K562 (cell line): ENCODE results near the gene TRIP11. TPM values are rescaled to one million over a fixed set of nuclear protein-coding genes. Genes with fewer than 3 reads are reported as not detected.

Experiments
- ATAC-seq: fragments of 200-7000 bp; cut with Tn5 transposase; 3 replicates; pipeline ENCODE4 v1.9.1; 2020; ENCODE audit warnings: moderate library complexity
- BruUV-seq: library from RNA; stranded (reverse); fragments of 400-500 nt; replicated peaks from 2 replicates; lab custom pipeline; 2021; lab: Mats Ljungman, UMichigan
- CTCF ChIA-PET: fragments of 300-600 bp; formaldehyde crosslinking; extraction: SDS; loops from one replicate; lab custom pipeline; 2021; ENCODE audit warnings: low intra/inter-chr PET ratio; lab: Yijun Ruan, JAX
- POLR2A ChIA-PET: fragments of 300-600, 350-650 bp; sonication (Branson Sonifier 250); formaldehyde crosslinking; extraction: SDS; loops from one replicate; lab custom pipeline; 2021; ENCODE audit warnings: antibody characterized with exemption, inconsistent platforms; lab: Yijun Ruan, JAX
- DNase-seq, 4 experiments: peaks; one replicate each; pipeline versions ENCODE4 v3.0.0 to v3.0.0-alpha.2; 2011 to 2018; ENCODE audit warnings: low spot score in 3 of 4, mixed read lengths in 3 of 4; ENCODE audit errors: extremely low read depth in 1 of 4
- FAIRE-seq: peaks from 2 replicates; lab custom pipeline; 2011; peaks lifted over from hg19 to GRCh38; lab: Jason Lieb, UNC
- H2AFZ ChIP-seq: 2 replicates; pipeline ENCODE4 v1.6.0; 2011; ENCODE audit warnings: low read depth, low read length, control low read depth, inconsistent platforms
- H3K27ac ChIP-seq: fragments of 200-600 bp; 3 replicates; pipeline ENCODE4 v1.8.0; 2011; ENCODE audit warnings: low read depth, mild to moderate bottlenecking, control low read depth, inconsistent platforms, low read length, moderate library complexity, mixed read lengths; ENCODE audit errors: extremely low read depth
- H3K27me3 ChIP-seq, 2 experiments: fragments of 300-600 bp in 1 of 2; 2 replicates in 1 of 2; 3 replicates in 1 of 2; pipeline versions ENCODE4 v1.6.0 to v1.8.0; 2011; ENCODE audit warnings: inconsistent platforms in 2 of 2, low read length in 2 of 2, mild to moderate bottlenecking in 1 of 2, mixed read lengths in 1 of 2, moderate library complexity in 1 of 2; ENCODE audit not compliant: control insufficient read depth in 2 of 2, insufficient read depth in 2 of 2
- H3K36me3 ChIP-seq: fragments of 300-600 bp; 3 replicates; pipeline ENCODE4 v1.8.0; 2011; ENCODE audit warnings: mild to moderate bottlenecking, low read length, inconsistent platforms; ENCODE audit not compliant: control insufficient read depth, insufficient read depth
- H3K4me1 ChIP-seq, 2 experiments: fragments of 200-600 bp in 1 of 2; replicated peaks in 1 of 2; 2 replicates in 1 of 2; 3 replicates in 1 of 2; pipeline versions ENCODE4 v1.5.1 to v1.8.0; 2011; ENCODE audit warnings: inconsistent platforms in 2 of 2, low read length in 2 of 2, mild to moderate bottlenecking in 1 of 2, mixed read lengths in 1 of 2, moderate library complexity in 1 of 2; ENCODE audit not compliant: control insufficient read depth in 2 of 2, insufficient read depth in 2 of 2
- H3K4me2 ChIP-seq: 2 replicates; pipeline ENCODE4 v1.6.1; 2011; ENCODE audit warnings: low read length, control low read depth, inconsistent platforms, mixed read lengths; ENCODE audit not compliant: insufficient read depth
- H3K4me3 ChIP-seq: fragments of 200-600 bp; sonication (generic), shearing (Covaris generic); 2 replicates; pipeline ENCODE4 v1.5.1; 2016; ENCODE audit warnings: control low read depth, inconsistent platforms
- H3K79me2 ChIP-seq: fragments of 200-600 bp; 3 replicates; pipeline ENCODE4 v1.8.0; 2011; ENCODE audit warnings: low read length, inconsistent platforms; ENCODE audit not compliant: control insufficient read depth, insufficient read depth
- H3K9ac ChIP-seq, 2 experiments: 2 replicates each; pipeline versions ENCODE4 v1.6.0 to v1.6.1; 2011; ENCODE audit warnings: low read depth in 2 of 2, low read length in 2 of 2, control low read depth in 1 of 2, inconsistent platforms in 1 of 2, mild to moderate bottlenecking in 1 of 2, mixed read lengths in 1 of 2; ENCODE audit not compliant: insufficient read depth in 1 of 2
- H3K9me1 ChIP-seq: one replicate; pipeline ENCODE4 v1.6.0; 2011; ENCODE audit warnings: inconsistent platforms, mild to moderate bottlenecking, low read length, moderate library complexity; ENCODE audit not compliant: control insufficient read depth, insufficient read depth
- H3K9me3 ChIP-seq: replicated peaks from 2 replicates; pipeline ENCODE4 v1.5.1; 2011; ENCODE audit warnings: low read depth, low read length, inconsistent platforms; ENCODE audit not compliant: control insufficient read depth, insufficient read depth
- H4K20me1 ChIP-seq: replicated peaks from 2 replicates; pipeline ENCODE4 v1.6.1; 2011; ENCODE audit warnings: low read length, inconsistent platforms, mixed read lengths; ENCODE audit not compliant: control insufficient read depth, insufficient read depth
- MTF1 ChIP-seq: fragments of 250-450 bp; sonication (Bioruptor Pico); IDR thresholded peaks from 2 replicates; pipeline ENCODE4 v1.9.0; 2021; ENCODE audit warnings: moderate library complexity, mild to moderate bottlenecking, inconsistent platforms, borderline replicate concordance
- WGBS: fragments of 100-300 bp; shearing (Covaris generic); methylation state at CpG from one replicate; pipeline ENCODE4 v1.1.6; 2016; ENCODE audit warnings: low coverage, mixed read lengths; ENCODE audit not compliant: insufficient coverage; ENCODE audit errors: missing lambda C conversion rate; 5-methylcytosine and 5-hydroxymethylcytosine counted together
- in situ Hi-C: fragments of 300-500 bp; cut with MboI; formaldehyde crosslinking; loops from 4 replicates; pipeline ENCODE4 v1.15.0; 2018; ENCODE audit warnings: inconsistent platforms, mixed read lengths
- intact Hi-C: fragments of 100-400 bp; cut with micrococcal nuclease; formaldehyde crosslinking; loops from 2 replicates; pipeline ENCODE4 v1.14.2; 2022
- polyA plus RNA-seq, 8 experiments: library from polyadenylated mRNA; depleted of rRNA in 4 of 8; stranded (reverse) in 5 of 8; unstranded in 3 of 8; fragments of >200 nt; fragmentation: Nextera tagmentation in 2 of 8; fragmentation: Illumina TruSeq in 1 of 8; extraction: Ambion mirVana in 2 of 8; extraction: Trizol in 1 of 8; gene quantifications; 2 replicates each; pipeline versions ENCODE4 v1.2.1 to v1.2.3, GENCODE V29; 2011 to 2014; ENCODE audit warnings: inconsistent platforms in 1 of 8, missing spikeins in 1 of 8
- total RNA-seq, 7 experiments: library from RNA; depleted of rRNA in 6 of 7; stranded (reverse); fragments of >200 nt in 6 of 7; fragmentation: Illumina TruSeq in 2 of 7; extraction: Trizol in 2 of 7; gene quantifications; 2 replicates each; pipeline versions ENCODE4 v1.2.1 to v1.2.3, GENCODE V29; 2011 to 2021; ENCODE audit warnings: low replicate concordance in 1 of 7
- TF ChIP-seq, protein P1 (sequence below): fragments of 450-650 bp; formaldehyde crosslinking; IDR thresholded peaks from 2 replicates; pipeline ENCODE4 v1.4.0; 2022; ENCODE audit warnings: missing genetic modification characterization
- TF ChIP-seq, protein P2 (sequence below): sonication (generic); formaldehyde crosslinking; IDR thresholded peaks from 2 replicates; pipeline ENCODE4 v1.8.0; 2022; ENCODE audit warnings: mild to moderate bottlenecking, low read depth, missing genetic modification reagents

The TRIP11 gene
- total and polyA plus RNA-seq, 9 of the 15 experiments (the other 6 are each of a cell fraction or from before 2014, with no cell fraction given), result 4.0 to 20.0 (median 10.9) TPM

DNA sequence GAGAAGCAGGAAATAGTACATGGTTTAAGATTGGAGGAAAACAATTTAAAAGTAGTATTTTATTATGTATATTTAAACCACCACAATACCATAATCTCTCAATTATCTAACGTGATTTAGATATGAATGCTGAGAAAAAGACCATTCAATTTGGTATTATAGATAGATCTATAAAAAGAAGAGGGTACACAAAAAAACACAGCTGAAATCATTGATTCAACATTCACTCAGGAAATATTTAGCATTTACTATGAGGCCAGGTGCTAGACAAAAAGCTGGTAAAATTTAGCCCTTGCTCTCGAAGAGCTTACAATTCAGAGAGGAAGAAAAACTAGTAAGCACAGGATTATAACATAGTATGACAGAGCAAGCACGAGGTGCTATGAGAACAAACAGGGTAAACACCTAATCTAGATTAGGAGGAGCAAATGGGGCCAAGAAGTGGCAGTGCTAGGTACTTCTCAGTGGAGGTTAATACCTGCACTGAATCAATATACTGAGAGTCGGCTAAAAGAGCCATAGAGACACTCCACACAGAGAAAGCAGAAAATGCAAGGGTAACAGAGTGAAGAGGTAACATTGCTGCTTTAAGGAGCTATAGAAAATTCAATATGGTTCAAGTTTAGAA is 27.6 kb downstream of the TRIP11 start:
- no peak for DNase-seq
- ChIA-PET POLR2A (interaction anchor here (1.0 to 1.3 kb wide), 5 partner anchors 9 to 19 kb away, joined by 3 to 5 read pairs (median 3); no protein-coding TSS in a partner anchor), CTCF (no interaction called here)
- no peak overlapping the region for H3K4me2 ChIP-seq
- ATAC-seq, result no peak
- WGBS, result 59% methylated on average over 4 of the region's 4 CpGs
- H3K27ac ChIP-seq, result no peak overlapping the region
- TF ChIP-seq, protein P1, sequence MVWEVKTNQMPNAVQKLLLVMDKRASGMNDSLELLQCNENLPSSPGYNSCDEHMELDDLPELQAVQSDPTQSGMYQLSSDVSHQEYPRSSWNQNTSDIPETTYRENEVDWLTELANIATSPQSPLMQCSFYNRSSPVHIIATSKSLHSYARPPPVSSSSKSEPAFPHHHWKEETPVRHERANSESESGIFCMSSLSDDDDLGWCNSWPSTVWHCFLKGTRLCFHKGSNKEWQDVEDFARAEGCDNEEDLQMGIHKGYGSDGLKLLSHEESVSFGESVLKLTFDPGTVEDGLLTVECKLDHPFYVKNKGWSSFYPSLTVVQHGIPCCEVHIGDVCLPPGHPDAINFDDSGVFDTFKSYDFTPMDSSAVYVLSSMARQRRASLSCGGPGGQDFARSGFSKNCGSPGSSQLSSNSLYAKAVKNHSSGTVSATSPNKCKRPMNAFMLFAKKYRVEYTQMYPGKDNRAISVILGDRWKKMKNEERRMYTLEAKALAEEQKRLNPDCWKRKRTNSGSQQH (CRISPR knock-in tag), result no peak
- TF ChIP-seq, protein P2, sequence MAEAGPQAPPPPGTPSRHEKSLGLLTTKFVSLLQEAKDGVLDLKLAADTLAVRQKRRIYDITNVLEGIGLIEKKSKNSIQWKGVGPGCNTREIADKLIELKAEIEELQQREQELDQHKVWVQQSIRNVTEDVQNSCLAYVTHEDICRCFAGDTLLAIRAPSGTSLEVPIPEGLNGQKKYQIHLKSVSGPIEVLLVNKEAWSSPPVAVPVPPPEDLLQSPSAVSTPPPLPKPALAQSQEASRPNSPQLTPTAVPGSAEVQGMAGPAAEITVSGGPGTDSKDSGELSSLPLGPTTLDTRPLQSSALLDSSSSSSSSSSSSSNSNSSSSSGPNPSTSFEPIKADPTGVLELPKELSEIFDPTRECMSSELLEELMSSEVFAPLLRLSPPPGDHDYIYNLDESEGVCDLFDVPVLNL, result no peak
- no peak for TF ChIP-seq MTF1
- FAIRE-seq, result no peak
- no peaks in the 10 kb centered on the region for H4K20me1 ChIP-seq
- intact Hi-C loops, result no loop called here
- peaks cover 37% of the 10 kb centered on the region; the same call in 2 of the 3 replicates for H3K36me3 ChIP-seq
- no peaks in the 10 kb centered on the region for H3K4me1 ChIP-seq
- no peaks in the 10 kb centered on the region for H3K9me1 ChIP-seq
- H2AFZ ChIP-seq, result no peak overlapping the region
- BruUV-seq, result no TSS peak
- in situ Hi-C loops, result no loop called here
- H3K4me3 ChIP-seq, result no peak overlapping the region
- H3K27me3 ChIP-seq, result no peaks in the 10 kb centered on the region
- no peaks in the 10 kb centered on the region for H3K9me3 ChIP-seq
- H3K9ac ChIP-seq, result no peak overlapping the region
- no peaks in the 10 kb centered on the region for H3K79me2 ChIP-seq
